NOMO-1 treated with dmso at 0.1 percent for 144 hours (cell line): ENCODE measurements around the gene WNT7B.
"Not testable (repeated sequence)": the region's sequence is repeated elsewhere in the genome, so short reads cannot be mapped to it uniquely, and the experiment has no call there.

ENCODE experiments used
- DNase-seq: peaks from one replicate; lab custom pipeline; 2025; ENCODE audit not compliant: unreplicated experiment; lab: John Stamatoyannopoulos, UW

The WNT7B gene

DNA sequence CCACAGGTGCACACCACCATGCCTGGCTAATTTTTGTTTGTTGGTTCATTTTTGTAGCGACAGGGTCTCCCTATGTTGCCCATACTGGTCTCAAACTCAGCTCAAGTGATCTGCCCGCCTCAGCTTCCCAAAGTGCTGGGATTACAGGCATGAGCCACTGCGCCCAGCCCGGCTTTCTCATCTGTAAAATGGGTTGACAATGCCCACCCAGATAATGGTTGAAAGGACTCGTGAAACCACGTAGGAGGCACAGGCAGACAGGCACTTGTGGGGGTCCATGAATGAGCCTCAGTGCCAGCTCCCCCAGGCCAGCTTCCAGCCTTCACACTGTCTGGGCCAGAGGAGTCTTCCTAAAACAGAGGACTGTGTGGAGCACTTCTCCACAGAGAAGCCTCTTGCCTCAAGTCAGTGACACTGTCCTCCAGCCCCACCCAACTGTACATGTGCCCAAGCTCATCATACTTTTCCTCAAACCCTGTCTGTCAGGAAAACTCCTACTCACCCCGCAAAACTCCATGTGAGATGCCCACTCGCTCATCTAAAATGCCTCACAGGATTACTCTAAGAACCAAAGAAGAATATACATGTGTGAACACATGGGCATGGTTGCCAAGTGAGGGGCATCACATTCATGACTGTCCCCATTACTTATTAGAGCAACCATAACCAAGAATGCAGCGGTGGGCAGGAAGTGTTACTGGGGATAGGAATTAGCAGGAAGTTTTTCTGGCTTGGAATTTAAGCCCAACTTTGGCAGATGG, 32.1 kb upstream of the WNT7B start:
- DNase-seq = no peak

- no peak for DNase-seq
Observed at GRCh38 chr22:46008291-46008690, 31.3 kb upstream of the WNT7B start.

- no peak for DNase-seq
Observed at GRCh38 chr22:46007848-46008261, 30.9 kb upstream of the WNT7B start.

- DNase-seq = peak; percentile 25
Observed at GRCh38 chr22:46007003-46007847, 30.3 kb upstream of the WNT7B start.

- DNase-seq = peak; percentile 66
Observed at GRCh38 chr22:46006379-46007002, 29.5 kb upstream of the WNT7B start.

- not testable (repeated sequence) for DNase-seq
Observed at GRCh38 chr22:46005116-46005705, 28.2 kb upstream of the WNT7B start.

- DNase-seq = no peak
Observed at GRCh38 chr22:46004105-46004866, 27.3 kb upstream of the WNT7B start.

DNA sequence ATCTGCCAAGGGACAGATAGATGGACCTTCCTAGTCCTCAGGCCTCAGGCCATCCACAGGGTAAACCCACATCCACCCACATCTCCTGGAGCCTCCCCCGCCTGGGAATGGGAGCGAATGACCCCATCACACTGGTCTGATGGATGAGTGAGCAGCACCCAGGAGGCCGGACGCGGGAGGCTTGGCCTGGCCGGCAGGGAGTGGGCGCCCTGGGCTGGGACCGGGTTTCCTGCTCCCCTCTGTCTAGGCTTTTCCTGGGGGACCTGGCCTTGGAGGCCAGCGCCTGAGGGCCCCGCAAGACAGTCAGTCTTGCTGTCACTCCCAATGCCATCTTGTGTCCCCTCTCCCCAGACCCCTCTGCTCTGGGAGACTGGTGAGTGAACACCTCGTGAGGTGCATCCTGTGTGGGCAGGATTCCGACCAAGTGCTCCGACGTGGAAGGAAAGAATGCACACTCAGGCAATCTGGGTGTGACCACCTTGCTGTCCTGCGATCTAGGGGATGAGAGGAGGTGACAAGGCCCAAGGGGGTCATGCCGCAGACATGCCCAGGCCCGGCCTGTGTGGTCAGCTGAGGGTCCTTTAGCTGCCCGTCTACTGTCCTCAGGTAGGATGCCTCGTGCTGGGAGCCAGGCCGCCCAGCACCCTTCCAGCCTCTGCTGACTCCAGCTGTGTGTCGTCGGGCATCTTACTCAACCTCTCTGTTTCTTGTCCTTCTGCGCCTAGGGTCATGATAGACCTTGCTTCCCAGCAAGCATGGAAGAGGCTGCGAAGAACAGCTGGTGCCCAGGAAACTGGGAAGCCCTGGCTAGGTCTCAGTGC, 26.5 kb upstream of the WNT7B start:
- DNase-seq = no peak

GRCh38 chr22:46002757-46003270, 25.9 kb upstream of the WNT7B start:
- no peak for DNase-seq

DNA sequence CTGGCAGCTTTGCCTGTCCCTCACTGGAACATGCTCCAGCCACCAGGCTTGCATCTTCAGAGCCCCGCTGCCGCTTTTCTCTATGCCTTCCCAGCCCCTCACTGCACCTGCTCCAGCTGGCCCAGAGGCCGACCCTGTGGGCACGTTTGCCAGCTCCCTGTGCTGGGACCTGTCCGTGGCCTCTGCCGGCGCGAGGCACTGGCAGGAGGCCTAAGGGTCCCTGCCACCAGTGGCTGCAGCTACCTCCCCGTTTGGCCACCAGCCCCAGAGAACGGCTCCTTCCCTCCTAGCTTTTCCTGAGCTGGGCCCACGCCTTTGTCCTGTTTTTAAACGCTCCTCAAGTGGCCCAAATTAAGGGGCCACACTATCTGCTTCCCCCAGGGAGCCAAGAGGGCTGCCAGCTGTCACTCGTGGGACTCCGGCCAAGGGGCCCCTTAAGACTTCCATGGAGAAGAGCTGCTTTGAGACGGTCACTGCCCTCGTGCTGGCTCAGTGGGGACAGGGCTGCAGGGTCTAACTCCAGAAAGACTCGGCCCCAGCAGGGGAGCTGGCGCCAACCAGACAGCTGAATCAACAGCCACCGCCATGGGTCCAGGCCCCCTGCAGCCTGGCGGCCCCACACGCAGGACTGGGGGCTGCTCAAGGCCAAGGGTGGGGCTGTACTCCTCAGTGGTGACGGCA, 24.6 kb upstream of the WNT7B start:
- no peak for DNase-seq

DNA sequence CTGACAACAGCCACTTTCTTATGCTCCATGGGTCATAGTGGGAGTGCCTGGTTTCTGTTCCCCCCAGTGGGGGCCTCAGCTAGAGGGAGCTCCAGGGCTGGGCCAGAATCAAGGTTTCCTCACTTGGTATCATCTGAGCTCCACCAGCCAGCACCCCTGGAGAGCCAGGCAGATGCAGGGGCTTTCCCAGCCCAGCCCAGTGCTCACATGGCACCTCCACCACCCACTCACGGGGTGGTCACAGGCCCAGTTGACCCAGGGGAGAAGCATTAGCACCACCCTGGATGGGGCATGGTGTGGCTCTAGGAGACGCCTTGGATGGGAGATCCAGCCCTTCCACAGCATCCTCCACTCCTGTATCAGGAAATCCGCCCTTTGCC, 24.1 kb upstream of the WNT7B start:
- peak; percentile 19 for DNase-seq

DNA sequence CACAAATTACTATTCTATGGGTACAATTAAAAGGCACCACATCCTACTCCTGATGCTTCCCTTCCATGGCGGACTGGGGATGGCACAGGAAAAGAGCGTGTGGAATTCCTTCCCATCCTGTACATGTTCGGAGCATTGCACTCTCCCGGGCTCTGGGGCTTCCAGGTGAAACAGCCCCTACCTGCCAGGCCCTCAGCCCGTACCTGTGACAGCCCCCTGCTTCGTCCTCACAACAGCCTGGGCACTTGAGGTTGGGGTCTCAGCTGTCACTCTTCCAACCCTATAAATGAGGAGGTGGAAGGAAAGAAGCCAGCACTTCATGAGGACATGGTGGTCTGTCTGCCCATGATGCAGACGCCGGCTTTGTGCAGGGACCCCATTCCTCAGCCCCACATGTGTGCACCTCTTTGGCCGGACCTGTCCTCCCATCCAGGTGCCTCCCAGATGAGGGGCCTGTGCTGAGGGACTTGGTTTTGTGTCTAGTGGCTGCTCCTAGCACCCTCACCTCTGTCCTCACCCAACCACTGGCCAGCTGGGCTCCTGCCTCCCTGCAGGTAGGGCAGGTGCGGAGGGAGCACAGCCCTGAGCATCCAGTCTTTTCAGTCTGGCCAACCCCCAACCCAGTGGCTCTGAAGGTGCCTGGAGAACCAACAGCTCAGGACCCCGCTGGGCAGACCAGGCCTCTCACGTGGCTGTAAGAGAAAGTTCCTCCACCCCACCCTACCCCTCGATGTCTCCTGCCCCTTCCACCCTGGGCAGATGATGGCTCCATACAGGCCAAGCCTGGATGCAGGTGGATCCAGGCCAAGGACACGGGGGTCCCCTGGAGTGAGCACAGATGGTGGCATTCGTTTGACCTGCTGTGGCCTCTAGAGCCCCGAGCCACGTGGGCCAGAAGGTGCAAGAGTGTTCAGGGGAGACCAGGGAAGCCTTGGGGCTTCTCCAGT, 23.4 kb upstream of the WNT7B start:
- no peak for DNase-seq

DNA sequence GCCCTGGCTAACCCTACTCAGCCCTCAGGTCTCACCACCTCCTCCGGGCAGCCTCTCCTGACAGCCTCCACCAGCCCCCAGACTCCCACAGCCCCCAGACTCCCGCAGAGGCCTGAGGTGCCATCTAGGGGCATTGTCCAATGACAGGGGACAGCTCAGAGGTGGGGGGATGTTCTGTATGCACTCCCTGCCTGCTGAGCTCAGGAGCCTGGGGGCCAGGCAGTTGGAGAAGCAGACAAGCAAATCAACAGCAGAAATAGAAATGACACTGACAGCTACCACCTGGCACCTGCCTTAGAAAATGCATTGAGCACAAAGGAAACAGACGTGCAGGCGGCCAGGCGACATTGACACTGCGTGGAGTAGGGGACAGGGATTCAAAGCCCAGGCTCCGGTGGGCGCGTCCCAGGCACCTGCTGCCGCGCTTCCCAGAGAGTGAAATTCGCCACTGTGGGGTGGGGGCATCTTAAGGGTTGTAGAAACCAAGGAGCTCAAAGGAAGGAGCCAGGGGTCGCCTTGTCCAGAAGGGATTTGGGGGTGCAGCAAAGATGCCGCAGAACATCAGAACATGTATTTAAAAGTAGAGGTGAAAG, 22.5 kb upstream of the WNT7B start:
- DNase-seq = no peak

- DNase-seq = no peak
Observed at GRCh38 chr22:45998638-45999378, 21.8 kb upstream of the WNT7B start.

DNA sequence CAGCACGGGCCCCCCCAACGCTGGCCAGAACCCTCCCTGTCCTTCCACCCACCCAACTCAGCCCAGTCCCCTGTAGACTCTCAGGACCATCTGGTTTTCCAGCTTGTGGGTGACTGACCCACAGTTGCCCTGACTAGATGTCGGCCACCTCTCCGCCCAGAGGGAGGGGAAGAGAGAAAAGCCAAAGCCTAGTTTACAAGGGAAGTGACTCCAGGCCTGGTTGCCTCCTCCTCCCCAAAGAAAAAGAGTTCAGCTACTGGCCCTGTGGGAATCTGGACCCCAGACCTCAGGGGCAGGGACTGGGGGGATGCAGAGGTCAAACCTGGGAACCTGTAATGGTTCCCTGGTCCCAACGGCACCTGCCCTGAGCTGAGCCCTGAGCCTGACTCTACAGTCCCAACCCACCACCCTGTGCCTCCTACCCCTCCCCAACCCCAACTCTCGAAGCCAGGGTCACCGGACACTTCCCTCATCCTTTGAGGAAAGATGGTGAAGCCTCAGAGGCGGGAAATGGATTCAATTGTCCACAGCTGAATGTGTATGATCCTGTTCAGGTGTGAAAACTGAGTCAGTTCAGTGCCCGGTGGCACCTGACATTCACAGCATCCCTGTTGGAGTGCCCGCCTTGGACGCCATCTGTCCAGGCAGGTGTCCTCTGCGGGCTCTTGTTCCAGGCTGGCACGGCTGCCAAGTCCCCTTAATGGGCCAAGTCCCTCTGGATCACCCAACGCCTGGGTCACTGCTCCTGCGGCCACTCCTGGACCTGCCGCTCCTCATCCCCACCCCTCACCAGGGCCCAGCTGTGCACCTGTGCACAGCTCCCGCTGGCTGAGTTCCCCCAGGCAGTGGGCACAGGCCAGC, 21.0 kb upstream of the WNT7B start:
- DNase-seq = peak; percentile 60
